ENCODE results near the gene TTLL6.
"Not testable (repeated sequence)": the region's sequence is repeated elsewhere in the genome, so short reads cannot be mapped to it uniquely, and the experiment has no call there.

The TTLL6 gene

DNA sequence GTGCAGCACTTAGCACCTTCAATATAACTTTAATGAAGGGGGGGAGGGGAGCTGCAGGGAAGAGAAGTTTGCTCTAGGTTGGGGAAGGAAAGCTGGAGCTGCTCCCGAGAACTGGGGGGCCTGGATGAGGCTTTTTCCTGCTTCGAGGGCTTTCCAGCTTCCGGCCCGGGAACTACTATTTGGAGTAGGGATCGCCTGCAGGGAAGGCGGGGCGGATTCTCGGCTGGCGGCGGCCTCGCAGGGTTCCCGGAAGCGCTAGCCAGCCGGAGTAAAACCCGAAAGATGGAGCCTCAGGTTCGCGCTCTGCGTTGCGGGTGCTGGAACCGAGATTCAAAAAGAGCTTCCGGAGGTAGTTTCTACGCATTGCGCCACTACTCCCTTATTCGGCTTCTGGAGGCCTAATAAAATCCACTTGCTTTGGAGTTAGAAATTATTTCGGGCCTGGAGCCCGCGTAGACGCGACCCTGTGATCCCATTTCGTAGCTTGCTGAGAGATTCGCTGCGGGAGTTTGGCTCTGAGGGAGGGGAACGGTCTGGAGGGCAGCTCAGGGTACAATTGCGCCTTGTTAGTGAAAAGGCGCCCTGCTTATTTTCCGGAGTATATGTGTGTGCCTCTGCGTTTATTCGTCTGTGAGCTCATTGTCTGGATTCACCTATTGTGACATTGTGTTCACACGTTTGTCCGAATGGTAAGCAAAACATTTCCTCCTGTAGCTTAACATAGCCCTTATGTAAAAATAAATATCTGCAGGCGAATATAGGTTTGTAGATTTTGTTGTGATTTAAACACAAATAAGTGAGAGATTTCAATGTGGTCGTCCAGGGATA is 93.4 kb downstream of the TTLL6 start:
- intact Hi-C loops (cut with micrococcal nuclease) = loop anchor here (1.0 to 2.0 kb wide), 2 partner anchors 67 to 155 kb away; no protein-coding TSS in a partner anchor
- H3K9me3 Mint-ChIP-seq = no peaks in the 10 kb centered on the region
- H3K36me3 Mint-ChIP-seq (ENCODE audit: low read depth) = no peaks in the 10 kb centered on the region
- H3K4me1 Mint-ChIP-seq (ENCODE audit: low read depth) = peaks cover 50% of the 10 kb centered on the region
- peak overlapping the region; percentile 63 for H3K4me3 Mint-ChIP-seq
- peaks cover 94% of the 10 kb centered on the region for H3K27me3 Mint-ChIP-seq
- no peak overlapping the region for H3K27ac Mint-ChIP-seq

GRCh38 chr17:48722915-48723422 is 94.1 kb downstream of the TTLL6 start, which contains the start of gene PRAC2:
PRAC2 (plus strand) TSS chr17:48723185; CDS start chr17:48724411, 1,226 bp downstream.
- Mint-ChIP-seq H3K27me3 (peaks cover 94% of the 10 kb centered on the region), H3K4me1 (ENCODE audit: low read depth) (peaks cover 53% of the 10 kb centered on the region), H3K4me3 (peak within 1 kb of the TSS; percentile 63), H3K27ac (no peak within 1 kb of the TSS), H3K9me3 (no peaks in the 10 kb centered on the region), H3K36me3 (ENCODE audit: low read depth) (no peaks in the 10 kb centered on the region)
- intact Hi-C loops (cut with micrococcal nuclease) = no loop called here

GRCh38 chr17:48722201-48722907 is 94.7 kb downstream of the TTLL6 start, which contains the start of gene PRAC1:
PRAC1 (minus strand) TSS chr17:48722518; CDS start chr17:48722392, 126 bp downstream.
- intact Hi-C loops (cut with micrococcal nuclease) = no loop called here
- peaks cover 94% of the 10 kb centered on the region for H3K27me3 Mint-ChIP-seq
- peaks cover 53% of the 10 kb centered on the region for H3K4me1 Mint-ChIP-seq (ENCODE audit: low read depth)
- H3K27ac Mint-ChIP-seq = no peak within 1 kb of the TSS
- H3K4me3 Mint-ChIP-seq = peak within 1 kb of the TSS; percentile 63
- H3K36me3 Mint-ChIP-seq (ENCODE audit: low read depth) = no peaks in the 10 kb centered on the region
- H3K9me3 Mint-ChIP-seq = no peaks in the 10 kb centered on the region

GRCh38 chr17:48721009-48721402 is 96.0 kb downstream of the TTLL6 start:
- no peaks in the 10 kb centered on the region for H3K9me3 Mint-ChIP-seq
- peaks cover 90% of the 10 kb centered on the region for H3K27me3 Mint-ChIP-seq
- H3K4me1 Mint-ChIP-seq (ENCODE audit: low read depth) = peaks cover 53% of the 10 kb centered on the region

DNA sequence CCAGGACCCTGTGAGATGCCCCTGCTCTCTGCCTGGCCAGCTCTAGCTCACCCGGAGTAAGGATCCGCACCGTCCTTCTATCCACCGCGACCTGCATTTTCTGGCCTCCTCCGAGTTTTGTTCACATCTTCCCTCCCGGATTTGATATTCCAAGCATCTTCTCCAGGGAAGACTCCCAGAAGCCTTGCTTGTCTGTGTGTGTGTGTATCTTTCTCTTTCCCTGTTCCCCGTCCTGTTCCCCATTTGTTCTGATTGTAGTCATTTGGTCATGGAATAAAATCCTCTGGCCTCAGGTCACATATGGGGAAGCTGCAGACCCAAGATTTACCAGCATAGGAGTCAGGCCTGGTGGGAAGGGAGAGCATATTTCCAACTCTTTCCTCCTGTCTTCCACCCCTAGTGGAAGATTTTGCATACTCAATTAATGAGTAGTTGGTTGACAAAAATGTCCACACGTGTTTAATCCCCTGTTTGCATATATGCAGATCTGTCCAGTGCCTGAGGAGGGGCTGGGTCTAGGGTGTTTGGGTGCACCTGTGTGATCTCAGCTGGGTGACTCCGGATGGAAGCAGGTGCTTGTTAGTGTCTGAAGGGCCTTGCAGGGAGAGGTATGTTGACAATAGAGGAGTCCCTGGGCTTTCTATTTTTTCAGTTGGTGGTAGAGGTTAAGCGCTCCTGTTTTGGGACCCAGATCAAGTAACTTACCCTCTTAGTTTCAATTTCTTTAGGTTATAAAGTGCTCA is 96.6 kb downstream of the TTLL6 start:
- H3K27ac Mint-ChIP-seq = no peak overlapping the region
- H3K36me3 Mint-ChIP-seq (ENCODE audit: low read depth) = no peaks in the 10 kb centered on the region
- peaks cover 88% of the 10 kb centered on the region for H3K27me3 Mint-ChIP-seq
- intact Hi-C loops (cut with micrococcal nuclease) = no loop called here
- H3K9me3 Mint-ChIP-seq = no peaks in the 10 kb centered on the region
- H3K4me1 Mint-ChIP-seq (ENCODE audit: low read depth) = peaks cover 53% of the 10 kb centered on the region
- H3K4me3 Mint-ChIP-seq = no peak overlapping the region

More at GRCh38 chr17:48721009-48721402, 96.0 kb downstream of the TTLL6 start:
- H3K36me3 Mint-ChIP-seq (ENCODE audit: low read depth) = no peaks in the 10 kb centered on the region
- H3K4me3 Mint-ChIP-seq = no peak overlapping the region
- H3K27ac Mint-ChIP-seq = no peak overlapping the region
- intact Hi-C loops (cut with micrococcal nuclease) = no loop called here

DNA sequence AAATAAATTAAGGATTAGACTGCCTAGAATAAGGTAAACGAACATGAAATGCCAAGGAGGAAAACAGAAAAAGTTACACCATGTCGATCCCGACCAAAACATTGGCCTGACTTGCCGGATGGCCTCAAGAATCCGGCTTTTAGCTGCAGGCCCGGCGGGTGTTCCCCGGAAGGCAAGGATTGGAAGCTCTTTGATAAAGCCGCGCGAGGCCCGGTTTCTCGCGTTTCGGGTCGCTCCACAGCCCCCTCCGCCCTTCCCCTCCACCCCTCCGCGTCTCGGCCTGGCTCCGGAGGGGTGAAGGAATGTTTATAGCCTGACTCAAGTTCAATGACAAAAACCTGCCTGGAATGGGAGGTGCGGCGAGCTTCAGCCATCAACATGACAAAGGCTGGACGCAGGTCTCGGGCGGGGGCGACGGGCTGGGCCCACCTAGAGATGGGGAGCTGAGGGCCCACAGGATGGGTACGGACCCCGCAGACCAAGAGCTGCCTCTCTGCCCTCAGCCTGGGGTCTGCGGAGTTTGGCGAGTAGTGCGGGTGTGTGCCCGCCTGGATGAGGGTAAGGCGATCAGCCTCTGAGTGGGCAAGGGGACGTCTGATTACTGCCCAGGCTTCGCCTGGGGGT is 97.3 kb downstream of the TTLL6 start:
- Mint-ChIP-seq H3K27ac (no peak overlapping the region), H3K36me3 (ENCODE audit: low read depth) (no peaks in the 10 kb centered on the region), H3K4me3 (no peak overlapping the region), H3K4me1 (ENCODE audit: low read depth) (peaks cover 47% of the 10 kb centered on the region), H3K27me3 (peaks cover 85% of the 10 kb centered on the region), H3K9me3 (no peaks in the 10 kb centered on the region)
- intact Hi-C loops (cut with micrococcal nuclease) = no loop called here

- H3K9me3 Mint-ChIP-seq = no peaks in the 10 kb centered on the region
- peak overlapping the region; percentile 44 for H3K4me3 Mint-ChIP-seq
- H3K4me1 Mint-ChIP-seq (ENCODE audit: low read depth) = peaks cover 41% of the 10 kb centered on the region
- peaks cover 84% of the 10 kb centered on the region for H3K27me3 Mint-ChIP-seq
- H3K27ac Mint-ChIP-seq = no peak overlapping the region
- H3K36me3 Mint-ChIP-seq (ENCODE audit: low read depth) = no peaks in the 10 kb centered on the region
- intact Hi-C loops (cut with micrococcal nuclease) = no loop called here
Measured at GRCh38 chr17:48718761-48719641, 98.0 kb downstream of the TTLL6 start.

- peaks cover 84% of the 10 kb centered on the region for H3K27me3 Mint-ChIP-seq
- H3K27ac Mint-ChIP-seq = no peak overlapping the region
- H3K4me1 Mint-ChIP-seq (ENCODE audit: low read depth) = peaks cover 34% of the 10 kb centered on the region
- no peak overlapping the region for H3K4me3 Mint-ChIP-seq
- intact Hi-C loops (cut with micrococcal nuclease) = no loop called here
- no peaks in the 10 kb centered on the region for H3K9me3 Mint-ChIP-seq
- no peaks in the 10 kb centered on the region for H3K36me3 Mint-ChIP-seq (ENCODE audit: low read depth)
Measured at GRCh38 chr17:48718227-48718760, 98.7 kb downstream of the TTLL6 start.

GRCh38 chr17:48717367-48718226 is 99.4 kb downstream of the TTLL6 start:
- peaks cover 27% of the 10 kb centered on the region for H3K4me1 Mint-ChIP-seq (ENCODE audit: low read depth)

DNA sequence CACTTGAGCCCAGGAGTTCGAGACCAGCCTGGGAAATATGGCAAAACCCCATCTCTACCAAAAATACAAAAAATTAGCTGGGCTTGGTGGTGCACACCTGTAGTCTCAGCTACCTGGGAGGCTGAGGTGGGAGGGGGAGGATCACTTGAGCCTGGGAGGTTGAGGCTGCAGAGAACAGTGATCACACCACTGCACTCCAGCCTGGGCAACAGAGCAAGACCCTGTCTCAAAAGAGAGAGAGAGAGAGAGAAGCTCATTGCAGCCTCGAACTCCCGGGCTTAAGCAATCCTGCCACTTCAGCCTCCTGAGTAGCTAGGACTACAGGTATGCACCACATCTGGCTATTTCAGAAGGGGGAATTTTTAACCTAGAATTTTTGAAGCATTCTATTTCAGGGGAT is 100.5 kb downstream of the TTLL6 start:
- intact Hi-C loops (cut with micrococcal nuclease); H3K27ac Mint-ChIP-seq; H3K36me3 Mint-ChIP-seq (ENCODE audit: low read depth); H3K4me3 Mint-ChIP-seq; H3K9me3 Mint-ChIP-seq: not testable (repeated sequence)
- Mint-ChIP-seq H3K4me1 (ENCODE audit: low read depth) (peaks cover 22% of the 10 kb centered on the region), H3K27me3 (peaks cover 83% of the 10 kb centered on the region)

More at GRCh38 chr17:48717367-48718226, 99.4 kb downstream of the TTLL6 start:
- Mint-ChIP-seq H3K36me3 (ENCODE audit: low read depth) (no peaks in the 10 kb centered on the region), H3K27ac (no peak overlapping the region), H3K4me3 (no peak overlapping the region), H3K9me3 (no peaks in the 10 kb centered on the region), H3K27me3 (peaks cover 84% of the 10 kb centered on the region)
- intact Hi-C loops (cut with micrococcal nuclease) = no loop called here

GRCh38 chr17:48715496-48716399 is 101.3 kb downstream of the TTLL6 start:
- intact Hi-C loops (cut with micrococcal nuclease) = no loop called here
- no peak overlapping the region for H3K27ac Mint-ChIP-seq
- H3K9me3 Mint-ChIP-seq = no peaks in the 10 kb centered on the region
- H3K36me3 Mint-ChIP-seq (ENCODE audit: low read depth) = no peaks in the 10 kb centered on the region
- H3K4me3 Mint-ChIP-seq = no peak overlapping the region
- peaks cover 86% of the 10 kb centered on the region for H3K27me3 Mint-ChIP-seq
- H3K4me1 Mint-ChIP-seq (ENCODE audit: low read depth) = peaks cover 22% of the 10 kb centered on the region

All from dendritic cell treated with granulocyte-macrophage colony-stimulating factor and Interleukin-4, amounts not matched to agents 40 ng/mL and 50 ng/mL, for 4 days (primary cell).